GM08714 (cell line): ENCODE data around the gene SLC39A11.

Source experiments
- H3K4me3 ChIP-seq: fragments of 200-500 bp; sonication (Bioruptor generic); 2 replicates; pipeline ENCODE4 v1.5.1; 2014; ENCODE audit warnings: mild to moderate bottlenecking, low read length, inconsistent platforms
- ZNF274 ChIP-seq: IDR thresholded peaks from 2 replicates; pipeline ENCODE4 v1.6.1; 2012; ENCODE audit warnings: mild to moderate bottlenecking, low read depth, low read length

SLC39A11 gene

DNA sequence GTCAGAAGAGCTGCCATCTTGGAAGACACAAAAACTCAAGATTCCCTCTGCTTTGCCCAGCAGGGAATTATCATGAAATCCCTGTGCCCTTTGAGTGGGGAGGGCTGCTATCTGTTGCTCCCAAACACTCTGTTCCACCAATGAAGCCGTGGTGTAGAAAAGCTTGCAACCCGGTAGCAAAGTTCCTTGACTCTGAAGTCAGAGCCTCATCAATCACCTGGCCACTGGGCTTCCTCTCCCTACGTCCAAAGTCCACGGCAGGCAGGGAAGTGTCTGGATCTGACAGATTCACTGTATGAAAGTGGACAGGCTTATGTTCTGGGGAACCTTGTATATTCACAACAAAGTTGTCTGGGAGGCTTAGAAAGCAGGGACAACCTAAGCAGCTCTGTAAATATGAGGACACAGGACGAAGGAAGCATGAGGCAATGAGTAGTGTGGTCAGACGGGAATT, 343.3 kb downstream of the SLC39A11 start:
- H3K4me3 ChIP-seq, result no peak overlapping the region
- no peak for TF ChIP-seq ZNF274

DNA sequence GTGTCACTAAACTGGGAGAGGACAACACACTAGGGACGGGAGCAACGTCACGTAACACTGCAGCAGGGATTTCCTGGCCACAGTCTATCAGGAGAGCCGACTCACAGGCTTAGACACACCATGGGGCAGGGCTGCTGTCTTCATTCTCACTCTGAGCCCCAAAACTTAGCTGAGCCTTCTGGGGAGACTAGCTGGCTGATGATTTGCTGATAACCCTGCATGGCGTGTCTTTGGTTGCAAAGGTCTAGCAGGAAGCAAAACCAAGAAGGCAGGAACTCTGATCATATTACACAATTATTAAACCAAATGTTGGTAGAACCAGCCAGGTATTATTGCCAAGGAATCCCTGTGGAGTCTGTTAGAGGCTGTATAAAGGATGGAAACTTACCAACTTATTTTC, 345.0 kb downstream of the SLC39A11 start:
- H3K4me3 ChIP-seq, result no peak overlapping the region
- TF ChIP-seq ZNF274, result no peak

DNA sequence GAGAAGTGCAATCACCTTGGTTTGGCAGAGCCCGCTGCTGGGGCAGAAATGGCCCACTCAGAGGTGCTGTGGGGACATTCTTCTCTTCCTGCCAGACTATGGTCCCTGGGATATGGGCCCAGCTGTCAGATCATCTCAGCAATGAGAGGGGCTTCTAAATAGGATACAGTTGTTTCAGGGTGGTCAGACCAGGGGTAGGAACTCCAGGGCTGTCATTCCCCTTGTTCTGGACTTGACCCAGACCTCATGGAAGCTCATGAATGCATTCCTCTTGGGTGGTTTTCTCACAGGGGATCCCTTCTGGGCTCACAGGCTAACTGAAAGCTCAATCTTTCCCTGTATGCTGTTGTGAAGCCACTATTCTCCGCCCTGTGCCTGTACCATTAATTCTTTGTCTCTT, 347.2 kb downstream of the SLC39A11 start:
- no peak for TF ChIP-seq ZNF274
- H3K4me3 ChIP-seq, result no peak overlapping the region

DNA sequence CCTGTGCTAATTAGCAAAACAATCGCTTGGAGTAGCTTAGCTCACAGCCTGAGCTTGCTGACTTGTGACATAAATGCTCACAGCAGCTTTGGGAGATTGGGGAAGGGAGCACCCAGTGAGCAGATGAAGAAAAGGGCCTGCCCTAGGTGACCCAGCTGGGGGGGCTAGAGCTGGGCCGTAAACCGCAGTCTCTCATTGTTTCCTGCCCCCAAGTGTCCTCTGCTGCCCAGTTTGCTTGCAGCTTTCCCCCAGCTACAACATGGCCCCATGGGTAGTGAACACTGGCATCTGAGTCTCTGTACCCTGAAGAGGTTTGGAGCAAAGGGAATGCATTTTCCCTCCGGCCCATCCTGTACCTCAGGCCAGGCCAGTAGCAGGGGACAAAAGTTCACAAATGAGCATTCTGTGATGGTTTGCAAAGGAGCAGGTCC, 349.4 kb downstream of the SLC39A11 start:
- TF ChIP-seq ZNF274, result no peak
- H3K4me3 ChIP-seq, result no peak overlapping the region

DNA sequence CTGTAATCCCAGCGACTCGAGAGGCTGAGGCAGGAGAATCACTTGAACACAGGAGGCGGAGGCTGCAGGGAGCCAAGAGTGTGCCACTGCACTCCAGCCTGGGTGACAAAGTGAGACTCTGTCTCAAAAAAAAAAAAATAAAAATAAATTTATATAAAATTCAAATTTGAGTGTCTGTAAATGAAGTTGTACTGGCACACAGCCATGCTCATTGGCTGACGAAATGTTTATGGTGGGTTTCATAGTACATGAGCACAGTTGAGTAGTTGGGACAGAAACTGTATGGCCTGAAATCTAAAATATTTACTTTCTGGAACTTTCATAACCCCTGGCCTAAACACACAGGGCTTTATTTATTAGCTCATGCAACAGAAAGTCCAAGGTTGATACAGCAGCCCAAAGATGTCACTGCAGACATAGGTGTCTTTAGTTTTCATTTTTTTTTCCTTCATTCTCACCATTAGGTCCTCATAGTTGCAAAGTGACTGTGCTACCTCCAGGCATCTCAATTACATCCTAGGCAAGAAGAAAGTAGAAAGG, 355.3 kb downstream of the SLC39A11 start:
- no peak overlapping the region for H3K4me3 ChIP-seq
- no peak for TF ChIP-seq ZNF274

DNA sequence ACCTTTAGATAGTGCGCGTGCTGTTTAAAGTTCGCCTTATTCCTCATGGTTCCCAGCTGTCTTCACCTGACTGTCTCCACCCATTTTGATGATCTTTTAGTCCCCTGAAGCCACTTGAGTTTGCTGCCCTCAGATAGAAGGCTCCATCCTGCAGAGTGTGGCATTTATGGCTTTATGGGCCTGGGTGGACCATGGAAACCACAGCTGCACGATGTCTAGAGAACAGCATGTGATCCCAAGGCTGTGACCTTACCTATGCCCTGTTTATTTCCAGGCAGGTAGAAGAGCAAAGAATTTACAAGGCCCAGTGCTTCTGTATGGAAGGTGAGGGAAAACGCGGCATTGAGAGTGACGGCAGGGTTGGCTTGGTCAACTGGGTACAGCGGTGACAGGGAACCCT, 356.9 kb downstream of the SLC39A11 start:
- TF ChIP-seq ZNF274, result no peak

DNA sequence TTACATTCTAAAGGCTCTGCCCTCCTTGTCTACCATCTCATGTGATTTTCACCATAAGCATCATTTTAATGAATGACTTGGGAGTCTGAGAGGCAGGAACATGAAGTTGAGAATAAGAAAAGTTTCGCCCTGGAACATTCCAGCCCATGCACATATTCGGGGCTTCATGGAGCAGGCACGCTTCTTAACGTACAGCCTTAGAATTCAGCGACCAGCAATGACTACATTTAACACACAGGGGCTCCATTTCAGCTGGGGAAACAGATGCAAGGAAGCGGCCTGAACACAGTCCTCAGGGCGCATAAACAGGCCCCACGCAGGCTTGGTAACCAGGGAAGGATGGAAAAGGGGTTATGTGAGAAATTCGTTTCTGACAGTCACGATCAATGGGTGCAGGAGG, 357.4 kb downstream of the SLC39A11 start:
- no peak for TF ChIP-seq ZNF274
- H3K4me3 ChIP-seq, result no peak overlapping the region

More for the DNA sequence above, 356.9 kb downstream of the SLC39A11 start:
- H3K4me3 ChIP-seq, result no peak overlapping the region

DNA sequence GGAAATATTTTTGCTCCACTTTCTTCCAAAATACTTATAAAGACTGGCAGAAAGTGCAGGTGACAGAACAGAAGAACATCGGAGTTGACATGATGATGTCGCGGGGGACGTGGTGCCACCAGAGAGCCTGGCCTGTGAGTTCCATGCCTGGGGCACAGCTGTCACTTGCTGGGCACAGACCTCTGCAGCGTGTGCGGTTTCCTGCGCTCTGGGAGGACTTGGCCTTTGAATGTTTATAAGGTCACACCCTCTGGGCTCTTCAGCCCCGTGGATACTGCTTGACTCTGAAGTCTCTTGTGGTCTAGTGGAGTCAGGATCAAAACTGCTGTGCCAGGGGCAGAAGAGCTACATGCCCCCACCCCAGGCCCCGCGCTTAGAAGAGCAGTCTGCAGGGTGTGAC, 357.9 kb downstream of the SLC39A11 start:
- no peak for TF ChIP-seq ZNF274

DNA sequence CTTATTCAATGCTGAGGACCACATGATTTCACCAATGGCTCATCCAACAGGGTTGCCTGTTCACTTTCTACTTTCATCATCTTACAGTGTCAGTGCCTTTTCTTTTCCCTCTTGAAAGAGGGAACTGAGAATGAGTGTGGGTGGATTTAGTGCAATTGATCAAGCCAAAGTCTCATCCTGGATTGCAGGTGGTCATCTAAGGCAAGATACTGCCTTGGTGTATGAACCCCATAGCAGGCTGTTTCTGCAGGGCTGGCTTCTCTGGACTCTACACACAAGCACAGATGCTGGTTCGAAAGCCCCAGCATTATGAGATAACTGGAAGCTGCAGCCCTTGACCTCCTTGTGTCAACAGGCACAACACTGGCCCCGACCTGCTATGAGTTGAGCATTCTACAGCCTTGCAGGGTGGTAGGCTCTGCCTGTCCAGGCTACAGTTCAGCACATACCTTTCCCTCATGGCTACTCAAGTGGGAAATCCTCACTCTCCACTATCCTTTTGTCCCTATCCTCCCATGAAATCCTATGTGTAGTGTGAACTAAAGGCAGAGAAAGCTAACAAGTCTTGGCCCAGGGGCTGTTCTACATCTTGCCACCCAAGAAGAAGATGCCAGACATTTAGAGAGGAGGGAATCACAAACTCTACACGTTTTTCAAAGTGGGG, 358.7 kb downstream of the SLC39A11 start:
- TF ChIP-seq ZNF274, result no peak
- H3K4me3 ChIP-seq, result no peak overlapping the region

More for the DNA sequence above, 357.9 kb downstream of the SLC39A11 start:
- H3K4me3 ChIP-seq, result no peak overlapping the region

DNA sequence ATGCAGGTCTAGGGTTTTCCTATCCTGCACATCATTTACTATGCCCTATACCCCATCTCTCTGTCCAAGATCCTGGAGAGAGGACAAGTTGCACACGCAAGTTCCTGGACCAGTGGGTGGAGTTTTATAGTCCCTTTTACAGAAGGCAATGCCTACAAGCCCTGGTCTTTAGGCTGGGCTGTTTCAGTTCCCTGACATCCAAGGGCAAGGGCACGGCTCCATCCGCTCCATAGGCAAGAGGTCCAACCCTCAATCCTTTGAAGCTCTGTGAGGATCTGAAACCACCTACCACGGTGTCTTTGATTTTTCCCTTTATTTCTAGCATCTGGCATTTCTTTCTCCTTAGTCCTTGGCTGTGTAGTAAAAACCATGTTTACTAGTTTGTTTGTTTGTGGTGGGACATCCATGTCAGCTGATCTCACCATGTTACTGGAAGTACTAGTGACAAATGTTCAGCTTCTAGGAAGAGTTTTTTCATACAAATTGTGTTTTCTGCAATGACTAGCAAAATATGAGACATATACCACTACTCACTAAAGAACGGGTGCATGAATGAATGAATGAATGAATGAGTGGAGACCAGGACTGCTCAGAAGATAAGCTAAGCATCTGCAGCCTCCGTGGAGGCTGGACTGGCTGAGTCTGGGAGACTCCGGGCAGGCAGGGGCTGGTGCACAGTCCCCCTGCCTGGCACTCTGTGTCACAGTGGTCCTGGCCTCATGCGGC, 359.4 kb downstream of the SLC39A11 start:
- no peak overlapping the region for H3K4me3 ChIP-seq
- TF ChIP-seq ZNF274, result no peak

DNA sequence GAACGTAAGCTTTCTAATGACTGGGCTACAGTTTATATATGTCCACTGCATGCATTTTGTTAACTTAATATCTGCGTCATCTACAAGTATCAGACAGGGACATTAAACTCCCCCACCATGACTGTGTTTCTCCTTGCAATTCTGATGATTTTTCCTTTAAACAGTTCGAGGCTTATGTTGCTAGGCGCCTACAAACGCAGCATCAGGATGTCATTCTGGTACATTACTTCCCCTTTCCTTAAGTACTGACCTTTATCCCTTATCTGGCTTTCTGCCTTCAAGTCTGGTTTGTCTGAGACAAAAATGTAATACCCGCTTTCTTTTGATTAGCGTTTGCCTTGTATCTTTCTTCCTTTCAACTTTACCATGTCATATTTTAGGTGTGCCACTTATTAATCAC, 362.4 kb downstream of the SLC39A11 start:
- no peak overlapping the region for H3K4me3 ChIP-seq
- TF ChIP-seq ZNF274, result no peak

DNA sequence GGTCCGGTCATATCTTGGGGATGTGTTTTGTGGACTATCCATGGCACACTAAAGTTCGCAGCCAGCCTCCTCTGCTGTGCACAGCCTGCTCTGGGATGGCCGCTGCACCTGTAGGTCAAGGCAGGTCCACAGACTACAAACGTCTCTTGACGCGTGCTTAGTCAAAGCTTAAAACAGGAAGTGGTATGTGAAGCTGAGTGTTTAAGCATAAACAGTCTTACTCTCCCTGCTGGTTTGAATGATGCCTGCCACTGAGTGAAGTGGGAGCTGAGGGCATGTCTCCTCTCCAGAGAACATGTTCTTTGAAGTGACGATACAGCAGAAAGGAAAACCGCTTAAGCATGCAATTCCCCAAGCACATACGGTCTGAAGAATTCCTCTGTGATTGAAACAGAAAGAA, 365.6 kb downstream of the SLC39A11 start:
- no peak for TF ChIP-seq ZNF274
- H3K4me3 ChIP-seq, result peak overlapping the region; percentile 18; the same call in 1 of the 2 replicates

DNA sequence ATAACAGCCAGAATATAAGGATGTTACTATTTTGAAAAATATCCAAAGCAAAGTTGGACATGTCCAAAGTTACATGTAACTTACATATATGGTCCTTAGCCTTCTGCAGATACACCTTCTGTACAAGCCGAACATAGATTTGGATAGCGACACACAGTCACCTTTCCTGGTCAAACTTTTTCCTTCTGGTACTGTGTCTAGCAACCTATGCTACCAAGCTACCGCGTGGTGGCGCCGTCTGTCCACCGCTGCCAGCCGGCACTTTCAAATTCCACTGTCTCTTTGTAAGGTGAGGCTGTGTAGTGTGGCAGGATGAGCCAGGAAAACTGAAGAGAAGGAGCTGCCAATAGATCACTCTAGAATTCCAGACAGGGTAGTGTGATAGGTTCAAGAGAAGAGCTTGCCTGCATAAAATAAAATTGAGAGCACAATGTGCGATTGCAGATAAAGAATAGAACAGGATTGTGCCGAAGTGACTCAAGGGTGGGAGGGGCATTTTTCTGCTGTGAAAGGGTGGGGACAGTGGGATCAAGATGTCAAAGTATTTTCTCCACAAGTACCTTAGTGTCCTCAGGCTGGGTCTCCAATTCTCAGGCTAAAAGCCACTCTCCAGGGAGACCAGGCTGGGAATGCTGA, 366.9 kb downstream of the SLC39A11 start:
- TF ChIP-seq ZNF274, result no peak
- no peak overlapping the region for H3K4me3 ChIP-seq

DNA sequence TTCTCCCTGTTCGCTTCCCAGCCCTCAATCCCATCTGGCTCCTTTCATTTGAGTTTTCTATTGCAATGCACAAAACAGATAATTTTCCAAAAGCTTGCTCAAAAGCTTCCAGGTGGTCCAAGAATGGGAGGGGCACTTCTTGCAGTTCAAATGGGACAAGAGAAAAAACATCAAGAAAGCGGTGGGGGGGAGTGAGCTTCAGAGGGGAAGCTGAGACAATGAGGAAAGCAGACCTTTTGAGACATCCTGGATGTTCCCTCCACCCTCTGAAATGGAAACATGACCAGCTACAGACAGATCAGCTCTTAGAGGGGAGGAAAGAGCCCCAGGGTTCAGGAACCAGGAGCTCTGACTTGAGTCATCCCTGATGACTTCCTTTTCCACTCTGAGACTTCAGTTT, 368.2 kb downstream of the SLC39A11 start:
- H3K4me3 ChIP-seq, result no peak overlapping the region
- TF ChIP-seq ZNF274, result no peak

DNA sequence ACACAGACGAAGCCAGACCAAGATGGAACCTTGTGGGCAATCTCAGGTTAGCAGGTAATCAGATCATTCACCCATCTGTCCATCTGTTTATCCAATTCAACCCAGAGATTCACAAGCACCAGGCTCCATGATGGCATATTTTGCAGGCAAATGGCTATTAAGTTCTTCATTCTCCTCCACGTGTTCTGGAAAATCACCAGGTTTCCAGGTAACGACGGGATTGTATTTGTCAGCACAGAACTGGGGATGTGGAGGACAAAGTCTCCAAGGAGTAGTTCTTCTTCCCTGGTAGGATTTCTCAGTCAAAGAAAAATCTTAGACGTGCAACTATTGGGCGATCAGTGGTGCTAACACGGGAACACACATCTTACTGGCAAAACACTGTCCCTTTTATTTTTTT, 368.8 kb downstream of the SLC39A11 start:
- no peak overlapping the region for H3K4me3 ChIP-seq
- no peak for TF ChIP-seq ZNF274
